ENCODE results near the gene SARNP. TPM values are rescaled to one million over a fixed set of nuclear protein-coding genes. Genes with fewer than 3 reads are reported as not detected.

Gene SARNP
- total and polyA plus RNA-seq, 7 donors: 38.3 to 98.0 (median 52.6) TPM

GRCh38 chr12:55818886-55819285, 1.4 kb upstream of the SARNP start:
- Histone ChIP-seq H3K9me3 (no peaks in the 10 kb centered on the region), H3K4me3 (peak overlapping the region; percentile 84), H3K27ac (no peak overlapping the region), H3K36me3 (ENCODE audit: insufficient read depth in 1 of 2, low read depth in 1 of 2) (peaks cover 21 to 65% of the 10 kb centered on the region in 2 donors), H3K4me1 (peaks cover 35% of the 10 kb centered on the region), H3K27me3 (ENCODE audit: insufficient read depth in 3 of 3, low read length in 2 of 3) (no peaks in the 10 kb centered on the region)
- no peak for TF ChIP-seq CTCF (IDR thresholded peaks at IDR 0.05)
- DNase-seq (no peak), ATAC-seq (no peak)
- WGBS, 3 donors: 69 to 72% (median 69%) methylated on average over 6 of the region's 6 CpGs
- intact Hi-C loops (cut with DNase I): loop anchor here (5.0 to 10.0 kb wide), 2 partner anchors 108 to 144 kb away; partner anchors contain the start of gene PYM1 (in 1 of the 2)

- DNase-seq: no peak
- Histone ChIP-seq H3K4me3 (peak overlapping the region; percentile 84), H3K27ac (peak overlapping the region; percentile 85), H3K9me3 (no peaks in the 10 kb centered on the region), H3K4me1 (peaks cover 35% of the 10 kb centered on the region), H3K36me3 (ENCODE audit: insufficient read depth in 1 of 2, low read depth in 1 of 2) (peaks cover 20 to 68% of the 10 kb centered on the region in 2 donors), H3K27me3 (ENCODE audit: insufficient read depth in 3 of 3, low read length in 2 of 3) (no peaks in the 10 kb centered on the region)
- TF ChIP-seq CTCF (IDR thresholded peaks at IDR 0.05): no peak
- 0 to 1% (median 1%) methylated on average over 17 of the region's 17 CpGs for WGBS, 3 donors
- intact Hi-C loops (cut with DNase I): loop anchor here (5.0 to 10.0 kb wide), 2 partner anchors 109 to 143 kb away; partner anchors contain the start of gene PYM1 (in 1 of the 2)
- ATAC-seq: peak; percentile 30 to 62 (median 42)
These were observed 710 bp upstream of the SARNP start for GRCh38 chr12:55818140-55818728.

- peak overlapping the region; percentile 84 for H3K4me3 ChIP-seq
- no peaks in the 10 kb centered on the region for H3K27me3 ChIP-seq (ENCODE audit: insufficient read depth in 3 of 3, low read length in 2 of 3)
- ATAC-seq (no peak), DNase-seq (no peak)
- peaks cover 43% of the 10 kb centered on the region for H3K4me1 ChIP-seq
- WGBS, 3 donors: 1 to 3% (median 1%) methylated on average over 14 of the region's 14 CpGs
- no peak for TF ChIP-seq CTCF (IDR thresholded peaks at IDR 0.05)
- intact Hi-C loops (cut with DNase I): loop anchor here (5.0 to 10.0 kb wide), 2 partner anchors 110 to 142 kb away; partner anchors contain the start of gene PYM1 (in 1 of the 2)
- H3K9me3 ChIP-seq: no peaks in the 10 kb centered on the region
- peak overlapping the region; percentile 85 for H3K27ac ChIP-seq
- peaks cover 10 to 56% of the 10 kb centered on the region in 2 donors for H3K36me3 ChIP-seq (ENCODE audit: insufficient read depth in 1 of 2, low read depth in 1 of 2)
These were observed 611 bp downstream of the SARNP start for GRCh38 chr12:55816881-55817344.

GRCh38 chr12:55815473-55815872, 2.1 kb downstream of the SARNP start:
- H3K9me3 ChIP-seq: no peaks in the 10 kb centered on the region
- DNase-seq (no peak), ATAC-seq (no peak)
- no peak overlapping the region for H3K27ac ChIP-seq
- TF ChIP-seq CTCF (IDR thresholded peaks at IDR 0.05): no peak
- peaks cover 43% of the 10 kb centered on the region for H3K4me1 ChIP-seq
- no peaks in the 10 kb centered on the region for H3K27me3 ChIP-seq (ENCODE audit: insufficient read depth in 3 of 3, low read length in 2 of 3)
- 82 to 87% (median 84%) methylated on average over 12 of the region's 12 CpGs for WGBS, 3 donors
- intact Hi-C loops (cut with DNase I): loop anchor here (5.0 to 10.0 kb wide), 2 partner anchors 112 to 141 kb away; partner anchors contain the start of gene PYM1 (in 1 of the 2)
- peak overlapping the region; percentile 84 for H3K4me3 ChIP-seq
- H3K36me3 ChIP-seq (ENCODE audit: insufficient read depth in 1 of 2, low read depth in 1 of 2): peaks cover 3 to 46% of the 10 kb centered on the region in 2 donors

Measured in psoas muscle (tissue), 8 donors.